TTC549 (cell line): Measurements from ENCODE around the gene CHD5.

Source experiments
- FAIRE-seq: peaks from 2 replicates; lab custom pipeline; 2012; peaks lifted over from hg19 to GRCh38; lab: Jason Lieb, UNC

Gene CHD5

DNA sequence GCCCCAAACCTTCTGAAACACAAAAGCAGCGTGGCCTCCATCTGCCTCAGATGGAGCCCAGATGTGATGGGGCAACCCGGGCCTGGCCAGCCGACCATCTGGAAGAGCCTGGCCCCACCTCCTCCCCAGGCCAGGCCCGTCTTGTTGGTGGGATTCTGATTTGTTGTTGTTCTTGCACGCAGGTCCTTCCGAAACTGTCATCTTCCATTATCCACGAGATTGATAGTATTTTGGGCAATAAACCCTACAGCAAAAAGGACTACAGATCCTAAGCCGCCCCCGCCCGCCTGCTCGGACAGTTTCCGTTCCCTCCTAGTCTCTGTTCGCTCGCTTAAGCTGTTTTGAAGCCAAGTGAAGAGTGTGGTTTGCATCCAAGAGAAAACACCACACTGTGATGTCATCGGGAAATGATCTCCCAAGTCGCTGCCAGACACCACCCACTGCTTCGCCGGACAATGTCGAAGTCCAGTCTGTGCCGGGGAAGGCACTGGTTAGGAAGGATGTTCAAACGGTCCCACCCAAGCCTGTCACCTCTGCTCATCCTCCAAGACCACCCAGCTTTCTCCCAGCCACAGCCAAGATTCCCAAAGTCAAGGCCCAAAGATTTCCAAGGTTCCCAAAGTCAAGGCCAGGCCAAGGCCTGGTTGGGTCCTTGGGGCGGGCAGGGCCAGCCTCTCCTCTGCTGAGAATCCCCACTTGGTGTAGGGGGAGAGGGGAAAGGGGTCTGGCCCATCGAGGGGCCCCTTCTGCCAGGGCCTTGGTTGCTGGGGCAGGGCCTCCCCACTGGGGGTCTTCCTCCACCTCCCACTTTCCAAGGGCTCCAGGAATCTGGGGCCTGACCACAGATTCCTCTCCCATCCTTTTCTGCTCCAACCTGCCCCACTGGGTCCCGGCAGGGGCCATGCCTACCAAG, 81.6 kb downstream of the CHD5 start:
- no peak for FAIRE-seq

GRCh38 chr1:6097824-6098223, 82.3 kb downstream of the CHD5 start:
- FAIRE-seq, result no peak

- no peak for FAIRE-seq
Measured at GRCh38 chr1:6097117-6097595, 83.0 kb downstream of the CHD5 start.

DNA sequence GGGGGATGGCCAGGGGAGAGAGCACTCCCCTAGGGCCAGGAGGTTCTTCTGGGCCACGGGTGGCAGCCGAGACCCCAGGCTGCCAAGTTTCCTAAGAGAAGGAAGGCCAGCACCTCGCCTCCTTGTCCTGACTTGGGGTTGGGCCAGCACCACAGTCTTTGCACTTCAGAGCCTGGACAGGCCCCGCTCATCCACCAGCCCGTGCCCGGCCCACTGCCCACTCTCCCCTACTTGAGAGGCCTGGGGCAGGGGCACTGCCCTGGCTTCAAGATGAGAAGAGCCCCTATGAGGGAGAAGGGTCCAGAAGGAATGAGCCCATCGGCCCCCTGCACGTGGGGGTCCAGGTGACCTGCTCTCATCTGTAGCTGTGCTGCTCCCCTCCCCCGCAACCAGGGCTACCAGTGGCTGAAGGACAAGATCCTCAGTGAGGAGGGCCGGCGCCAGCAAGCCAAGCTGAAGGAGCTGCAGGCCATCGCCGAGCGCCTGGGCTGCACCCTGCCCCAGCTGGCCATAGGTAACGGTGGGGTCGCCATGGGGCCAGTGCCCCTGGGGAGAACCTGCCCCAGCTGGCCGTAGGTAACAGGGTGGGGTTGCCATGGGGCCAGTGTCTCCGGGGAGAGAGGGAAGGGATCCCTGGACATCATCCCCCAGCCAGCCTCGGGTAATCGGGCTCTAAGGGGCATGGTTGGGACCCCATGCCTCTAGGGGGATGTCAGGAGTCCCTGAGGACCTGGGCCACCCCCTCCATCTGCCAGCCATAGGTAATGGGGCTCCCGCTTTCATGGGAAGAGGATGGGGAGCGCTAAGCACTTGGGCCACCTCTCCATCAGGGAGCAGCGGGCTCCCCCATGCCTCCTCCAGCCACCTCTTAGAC, 83.6 kb downstream of the CHD5 start:
- FAIRE-seq, result no peak

- no peak for FAIRE-seq
Measured at GRCh38 chr1:6095511-6096242, 84.4 kb downstream of the CHD5 start.

DNA sequence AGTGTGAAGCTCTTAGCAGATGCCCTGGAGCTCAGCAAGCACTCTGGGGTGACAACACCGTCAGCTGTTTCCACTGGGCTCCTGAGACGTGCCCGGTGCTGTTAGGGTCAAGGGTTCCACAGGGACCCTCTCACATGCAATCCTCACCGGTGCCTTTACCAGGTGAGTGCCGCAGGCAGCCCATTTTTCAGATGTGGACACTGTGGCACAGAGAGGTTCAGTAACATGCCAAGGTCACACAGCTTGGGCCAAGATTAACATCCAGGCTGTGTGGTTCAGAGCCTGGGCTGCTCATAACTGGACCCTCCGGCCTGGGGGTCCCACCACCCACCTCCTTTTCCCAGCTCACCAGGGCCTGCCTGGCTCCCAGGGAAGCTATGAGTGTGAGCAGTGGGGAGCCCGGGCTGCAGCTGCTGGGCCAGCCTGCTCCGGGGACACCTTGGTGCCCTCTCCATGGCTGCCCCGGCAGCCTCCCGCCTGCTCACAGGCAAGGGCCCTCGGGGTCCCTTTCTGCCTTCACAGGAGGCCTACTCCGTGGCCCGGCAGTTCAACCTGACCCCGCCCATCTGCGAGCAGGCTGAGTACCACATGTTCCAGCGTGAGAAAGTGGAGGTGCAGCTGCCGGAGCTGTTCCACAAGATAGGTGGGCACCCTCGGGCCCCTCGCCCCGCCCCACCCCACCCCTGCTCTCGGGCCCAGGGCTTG, 85.2 kb downstream of the CHD5 start:
- no peak for FAIRE-seq

- FAIRE-seq, result no peak
Measured at GRCh38 chr1:6094246-6094645, 85.9 kb downstream of the CHD5 start.

DNA sequence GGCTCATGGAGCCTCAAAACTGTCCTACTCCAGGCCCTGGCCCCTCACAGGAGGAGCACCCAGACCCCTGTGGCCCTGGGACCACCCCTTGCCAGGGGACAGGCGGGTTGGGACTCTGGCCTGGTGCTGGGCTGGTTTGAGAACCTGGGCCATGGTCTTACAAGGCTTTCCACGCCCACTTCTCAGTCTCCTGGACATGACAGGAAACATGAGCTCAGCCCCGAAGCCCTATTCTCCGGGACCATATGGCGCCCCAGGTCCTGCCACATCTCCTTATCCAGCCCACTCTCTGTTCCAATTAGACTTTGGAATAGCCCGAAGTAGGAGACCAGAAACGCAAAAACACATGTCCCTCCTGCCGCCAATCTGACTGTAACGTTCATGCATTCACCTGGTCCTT, 86.5 kb downstream of the CHD5 start:
- no peak for FAIRE-seq

DNA sequence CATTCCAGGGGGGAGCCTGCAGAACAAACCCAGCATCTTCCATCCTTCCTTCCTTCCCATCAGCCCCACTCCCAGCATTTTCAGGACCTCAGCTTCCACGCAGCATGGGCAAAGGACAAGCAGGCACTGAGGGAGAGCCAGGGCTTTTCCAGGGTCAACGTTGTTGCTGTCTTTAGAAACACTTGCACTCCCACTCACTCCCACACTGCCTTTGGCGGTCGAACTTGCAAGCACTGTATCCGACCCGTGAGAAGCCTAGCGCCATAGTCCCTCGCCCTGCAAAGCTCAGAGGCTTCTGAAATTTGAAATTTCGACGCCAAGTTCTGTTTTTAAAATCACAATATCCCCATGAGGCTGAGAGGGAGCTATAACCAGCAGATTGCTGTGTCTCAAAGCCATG, 87.0 kb downstream of the CHD5 start:
- FAIRE-seq, result no peak

DNA sequence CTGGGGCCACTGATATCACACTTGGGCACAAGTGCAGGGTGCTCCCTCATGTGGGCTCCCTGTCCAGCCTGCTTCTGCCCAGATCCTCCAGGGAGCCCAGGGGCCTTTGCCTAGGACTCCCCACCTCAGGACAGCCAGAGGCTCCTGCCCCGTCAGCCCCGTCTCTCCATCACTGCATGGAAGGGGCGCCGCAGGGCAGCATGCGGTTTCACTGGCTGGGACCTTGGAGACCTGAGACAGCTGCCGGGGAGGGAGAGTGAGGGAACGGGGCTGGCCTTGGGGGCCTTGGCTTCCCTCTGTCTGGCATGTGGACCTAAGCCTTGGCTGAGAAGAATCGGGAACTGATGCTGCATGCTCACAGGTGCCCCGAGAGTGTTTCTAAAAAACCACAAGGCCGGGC, 87.9 kb downstream of the CHD5 start:
- FAIRE-seq, result no peak

GRCh38 chr1:6091823-6092109, 88.4 kb downstream of the CHD5 start:
- FAIRE-seq, result no peak

DNA sequence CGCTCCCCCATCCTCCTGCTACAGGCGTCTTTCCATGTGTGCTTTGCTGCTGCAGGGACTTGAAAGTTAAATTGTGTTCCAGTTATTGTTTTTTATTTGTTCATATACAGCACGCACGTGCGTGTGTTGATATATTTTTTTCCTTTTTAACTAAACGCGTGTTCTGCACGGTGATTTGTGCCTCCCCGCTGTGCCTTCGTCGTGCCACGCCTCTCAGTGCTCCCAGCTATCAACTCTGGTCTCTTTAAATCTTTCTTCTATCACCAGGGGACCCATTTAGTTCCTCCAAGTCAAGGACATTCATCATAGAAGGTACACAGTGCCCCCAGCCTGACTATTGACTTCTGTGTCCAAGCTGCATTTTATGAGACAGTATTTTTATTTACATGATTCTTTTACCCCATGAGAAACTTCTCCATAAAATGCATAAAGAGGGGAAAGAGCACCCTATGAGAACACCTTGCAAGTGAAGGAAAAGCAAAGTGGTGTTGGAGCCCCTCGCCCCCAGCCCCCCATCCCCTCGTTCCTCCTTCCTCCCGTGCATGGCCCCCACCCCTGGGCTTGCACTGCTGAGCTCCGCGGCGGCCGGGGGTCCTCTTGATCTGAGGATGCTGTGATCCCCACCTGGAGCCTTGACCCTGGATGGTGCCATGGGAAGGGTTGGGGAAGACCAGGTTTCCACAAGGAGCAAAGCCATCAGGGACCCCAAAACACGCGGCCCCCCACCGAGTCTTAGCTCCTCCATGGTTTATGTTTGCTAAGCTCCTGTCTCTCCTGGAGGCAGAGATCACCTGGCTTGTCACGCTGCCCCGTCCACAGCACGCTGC, 88.9 kb downstream of the CHD5 start:
- no peak for FAIRE-seq

DNA sequence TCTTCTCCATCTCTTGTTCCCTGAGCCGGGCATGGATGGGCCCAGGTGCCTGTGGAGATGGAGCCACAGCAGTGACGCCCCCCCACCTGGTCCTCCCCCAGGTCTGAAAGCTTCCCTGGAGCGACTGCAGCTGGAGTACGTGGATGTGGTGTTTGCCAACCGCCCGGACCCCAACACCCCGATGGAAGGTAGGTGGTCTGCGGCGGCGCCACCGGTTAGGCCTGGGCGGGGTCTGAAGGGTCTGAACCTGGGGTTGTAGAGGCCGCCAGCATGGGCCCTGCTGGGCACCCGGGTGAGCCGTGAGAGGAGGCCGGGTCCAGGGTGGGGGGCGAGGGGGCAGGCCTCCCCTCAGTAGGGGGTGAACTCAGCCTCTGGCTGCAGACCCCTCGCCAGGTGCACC, 89.8 kb downstream of the CHD5 start:
- FAIRE-seq, result no peak

- no peak for FAIRE-seq
Measured at GRCh38 chr1:6088956-6089355, 91.2 kb downstream of the CHD5 start.

- FAIRE-seq, result no peak
Measured at GRCh38 chr1:6087958-6088357, 92.2 kb downstream of the CHD5 start.

GRCh38 chr1:6087377-6087772, 92.7 kb downstream of the CHD5 start:
- no peak for FAIRE-seq

GRCh38 chr1:6086762-6087376, 93.3 kb downstream of the CHD5 start:
- FAIRE-seq, result no peak

GRCh38 chr1:6086358-6086757, 93.8 kb downstream of the CHD5 start:
- FAIRE-seq, result no peak

DNA sequence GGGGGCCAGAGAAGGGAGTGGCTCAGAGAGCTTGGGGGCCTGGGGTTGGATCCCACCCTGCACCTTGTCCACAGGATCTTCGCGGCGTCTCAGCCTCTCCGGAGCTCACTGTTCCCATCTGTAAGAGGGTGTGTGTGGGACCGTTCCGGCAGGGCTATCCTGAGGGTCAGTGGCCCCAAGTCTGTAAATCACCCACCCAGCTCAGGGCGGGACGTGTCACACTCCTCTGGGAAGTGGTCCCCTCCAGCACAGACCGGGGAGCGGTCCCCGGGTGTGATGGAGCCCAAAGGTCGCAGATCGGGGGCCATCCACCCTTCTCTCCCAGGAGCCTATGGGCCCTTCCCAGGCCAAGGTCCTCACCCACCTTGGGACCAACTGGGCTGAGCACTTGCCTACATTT, 94.5 kb downstream of the CHD5 start:
- no peak for FAIRE-seq

GRCh38 chr1:6084781-6085495, 95.2 kb downstream of the CHD5 start:
- FAIRE-seq, result no peak
